H7 (cell line): ENCODE measurements around the gene FSCN2. TPM values are rescaled to one million over a fixed set of nuclear protein-coding genes. Genes with fewer than 3 reads are reported as not detected.

Source experiments
- DNase-seq: peaks from one replicate; pipeline ENCODE4 v3.0.0; 2012
- H3K27me3 ChIP-seq: 2 replicates; pipeline ENCODE4 v1.6.0; 2011; ENCODE audit warnings: mild to moderate bottlenecking, low read length; ENCODE audit not compliant: control insufficient read depth, insufficient read depth
- H3K36me3 ChIP-seq: replicated peaks from 2 replicates; pipeline ENCODE4 v1.5.1; 2011; ENCODE audit warnings: low read length; ENCODE audit not compliant: control insufficient read depth, insufficient read depth
- H3K4me3 ChIP-seq: 2 replicates; pipeline ENCODE4 v1.5.1; 2011; ENCODE audit warnings: low read depth, mild to moderate bottlenecking, control low read depth, low read length, moderate library complexity; ENCODE audit not compliant: insufficient read depth
- total RNA-seq: library from RNA; depleted of rRNA; stranded (reverse); fragments of >200 nt; shearing (Covaris generic); gene quantifications from 2 replicates; pipeline ENCODE4 v1.2.3, GENCODE V29; 2014

Gene FSCN2
- total RNA-seq, 1 experiment from 2014 or later = not detected

GRCh38 chr17:81556175-81556691 lies 28.1 kb downstream of the FSCN2 start:
- Histone ChIP-seq H3K36me3 (peaks cover 8% of the 10 kb centered on the region), H3K4me3 (no peak overlapping the region), H3K27me3 (no peaks in the 10 kb centered on the region)
- DNase-seq = no peak

GRCh38 chr17:81556863-81557262 lies 28.7 kb downstream of the FSCN2 start:
- Histone ChIP-seq H3K36me3 (peaks cover 9% of the 10 kb centered on the region), H3K27me3 (no peaks in the 10 kb centered on the region), H3K4me3 (no peak overlapping the region)
- no peak for DNase-seq

GRCh38 chr17:81557276-81558114 lies 29.3 kb downstream of the FSCN2 start:
- no peaks in the 10 kb centered on the region for H3K27me3 ChIP-seq
- H3K4me3 ChIP-seq = no peak overlapping the region
- DNase-seq = no peak
- H3K36me3 ChIP-seq = peaks cover 10% of the 10 kb centered on the region

- peaks cover 11% of the 10 kb centered on the region for H3K36me3 ChIP-seq
- DNase-seq = peak; percentile 69
- H3K27me3 ChIP-seq = no peaks in the 10 kb centered on the region
- H3K4me3 ChIP-seq = no peak overlapping the region
These were observed 29.9 kb downstream of the FSCN2 start for GRCh38 chr17:81558115-81558468.

- Histone ChIP-seq H3K36me3 (peaks cover 17% of the 10 kb centered on the region), H3K4me3 (no peak overlapping the region), H3K27me3 (no peaks in the 10 kb centered on the region)
- DNase-seq = peak; percentile 84
These were observed 31.0 kb downstream of the FSCN2 start for GRCh38 chr17:81558941-81559806.

GRCh38 chr17:81561494-81561885 lies 33.3 kb downstream of the FSCN2 start:
- Histone ChIP-seq H3K27me3 (no peaks in the 10 kb centered on the region), H3K36me3 (peaks cover 29% of the 10 kb centered on the region), H3K4me3 (no peak overlapping the region)
- DNase-seq = no peak

GRCh38 chr17:81563861-81564586 lies 35.8 kb downstream of the FSCN2 start:
- Histone ChIP-seq H3K27me3 (no peaks in the 10 kb centered on the region), H3K36me3 (peaks cover 34% of the 10 kb centered on the region), H3K4me3 (no peak overlapping the region)
- DNase-seq = no peak

- H3K36me3 ChIP-seq = peaks cover 40% of the 10 kb centered on the region
- DNase-seq = no peak
- H3K27me3 ChIP-seq = no peaks in the 10 kb centered on the region
- no peak overlapping the region for H3K4me3 ChIP-seq
These were observed 36.6 kb downstream of the FSCN2 start for GRCh38 chr17:81564778-81565177.

- DNase-seq = no peak
- H3K4me3 ChIP-seq = no peak overlapping the region
- H3K27me3 ChIP-seq = no peaks in the 10 kb centered on the region
- H3K36me3 ChIP-seq = peaks cover 44% of the 10 kb centered on the region
These were observed 37.1 kb downstream of the FSCN2 start for GRCh38 chr17:81565231-81565630.

GRCh38 chr17:81566461-81567126 lies 38.4 kb downstream of the FSCN2 start:
- no peaks in the 10 kb centered on the region for H3K27me3 ChIP-seq
- no peak overlapping the region for H3K4me3 ChIP-seq
- peaks cover 55% of the 10 kb centered on the region for H3K36me3 ChIP-seq
- no peak for DNase-seq

GRCh38 chr17:81567191-81567590 lies 39.0 kb downstream of the FSCN2 start:
- no peak for DNase-seq
- Histone ChIP-seq H3K4me3 (no peak overlapping the region), H3K27me3 (no peaks in the 10 kb centered on the region), H3K36me3 (peaks cover 56% of the 10 kb centered on the region)

- no peak overlapping the region for H3K4me3 ChIP-seq
- peaks cover 57% of the 10 kb centered on the region for H3K36me3 ChIP-seq
- no peaks in the 10 kb centered on the region for H3K27me3 ChIP-seq
- DNase-seq = no peak
These were observed 40.2 kb downstream of the FSCN2 start for GRCh38 chr17:81568416-81568815.

- H3K36me3 ChIP-seq = peaks cover 52% of the 10 kb centered on the region
- no peak for DNase-seq
- no peak overlapping the region for H3K4me3 ChIP-seq
- H3K27me3 ChIP-seq = no peaks in the 10 kb centered on the region
These were observed 41.9 kb downstream of the FSCN2 start for GRCh38 chr17:81569986-81570514.

- no peaks in the 10 kb centered on the region for H3K27me3 ChIP-seq
- H3K4me3 ChIP-seq = no peak overlapping the region
- DNase-seq = no peak
- peaks cover 50% of the 10 kb centered on the region for H3K36me3 ChIP-seq
These were observed 42.8 kb downstream of the FSCN2 start for GRCh38 chr17:81570964-81571363.
